Progenitor cell of endocrine pancreas (in vitro differentiated cells): ENCODE results near the gene NRP2. TPM values are rescaled to one million over a fixed set of nuclear protein-coding genes. Genes with fewer than 3 reads are reported as not detected.

Experiments
- DNase-seq: peaks from one replicate; pipeline ENCODE4 v3.0.0; 2021; ENCODE audit warnings: low spot score; ENCODE audit not compliant: unreplicated experiment
- H3K27ac Mint-ChIP-seq: 2 replicates; pipeline ENCODE4 v1.8.0; 2021; ENCODE audit warnings: mild to moderate bottlenecking, moderate library complexity, mixed read lengths
- H3K27me3 Mint-ChIP-seq: 2 replicates; pipeline ENCODE4 v1.8.0; 2021; ENCODE audit warnings: mixed read lengths
- H3K36me3 Mint-ChIP-seq: 2 replicates; pipeline ENCODE4 v1.8.0; 2022; ENCODE audit warnings: mixed read lengths; ENCODE audit not compliant: insufficient read depth
- H3K4me1 Mint-ChIP-seq: 2 replicates; pipeline ENCODE4 v1.8.0; 2021; ENCODE audit warnings: low read depth, mixed read lengths
- H3K4me3 Mint-ChIP-seq: 2 replicates; pipeline ENCODE4 v1.8.0; 2021; ENCODE audit warnings: low read depth, mild to moderate bottlenecking, moderate library complexity, mixed read lengths
- H3K9me3 Mint-ChIP-seq: 2 replicates; pipeline ENCODE4 v1.8.0; 2021; ENCODE audit warnings: low read depth, mixed read lengths
- total RNA-seq: library from RNA; stranded (reverse); gene quantifications from 2 replicates; pipeline ENCODE4 v1.2.1, GENCODE V29; 2021
- TF ChIP-seq, protein P1 (sequence below): fragments of 200-600 bp; sonication (generic); IDR thresholded peaks from one replicate; pipeline ENCODE4 v1.5.0; 2021; ENCODE audit warnings: antibody characterized with exemption, mild to moderate bottlenecking; ENCODE audit not compliant: unreplicated experiment

NRP2 gene
- total RNA-seq, 1 donor from 2014 or later, result 6.3 TPM

DNA sequence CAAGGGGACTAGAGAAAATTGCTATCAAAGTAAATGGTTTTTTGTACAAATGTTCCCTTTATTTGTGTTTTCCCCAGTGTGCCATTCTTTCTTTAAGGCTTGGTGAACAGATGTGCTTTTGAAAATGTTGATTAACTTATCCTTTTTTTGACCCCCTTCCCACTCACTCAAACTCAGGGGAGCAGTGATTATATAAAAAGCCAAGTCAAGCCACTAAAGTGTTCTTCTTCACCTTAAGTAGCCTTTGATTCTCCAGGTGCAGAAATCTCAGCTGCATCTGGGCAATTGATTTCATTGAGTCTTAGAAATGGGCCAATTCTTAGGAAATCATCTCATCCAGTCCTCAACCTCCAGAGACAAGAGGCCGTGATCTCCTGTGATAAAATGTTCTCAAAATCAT, 107.6 kb downstream of the NRP2 start:
- Mint-ChIP-seq H3K9me3 (no peaks in the 10 kb centered on the region), H3K4me3 (no peak overlapping the region), H3K4me1 (peaks cover 5% of the 10 kb centered on the region), H3K27ac (no peak overlapping the region), H3K27me3 (peaks cover 3% of the 10 kb centered on the region), H3K36me3 (no peaks in the 10 kb centered on the region)
- TF ChIP-seq, protein P1, sequence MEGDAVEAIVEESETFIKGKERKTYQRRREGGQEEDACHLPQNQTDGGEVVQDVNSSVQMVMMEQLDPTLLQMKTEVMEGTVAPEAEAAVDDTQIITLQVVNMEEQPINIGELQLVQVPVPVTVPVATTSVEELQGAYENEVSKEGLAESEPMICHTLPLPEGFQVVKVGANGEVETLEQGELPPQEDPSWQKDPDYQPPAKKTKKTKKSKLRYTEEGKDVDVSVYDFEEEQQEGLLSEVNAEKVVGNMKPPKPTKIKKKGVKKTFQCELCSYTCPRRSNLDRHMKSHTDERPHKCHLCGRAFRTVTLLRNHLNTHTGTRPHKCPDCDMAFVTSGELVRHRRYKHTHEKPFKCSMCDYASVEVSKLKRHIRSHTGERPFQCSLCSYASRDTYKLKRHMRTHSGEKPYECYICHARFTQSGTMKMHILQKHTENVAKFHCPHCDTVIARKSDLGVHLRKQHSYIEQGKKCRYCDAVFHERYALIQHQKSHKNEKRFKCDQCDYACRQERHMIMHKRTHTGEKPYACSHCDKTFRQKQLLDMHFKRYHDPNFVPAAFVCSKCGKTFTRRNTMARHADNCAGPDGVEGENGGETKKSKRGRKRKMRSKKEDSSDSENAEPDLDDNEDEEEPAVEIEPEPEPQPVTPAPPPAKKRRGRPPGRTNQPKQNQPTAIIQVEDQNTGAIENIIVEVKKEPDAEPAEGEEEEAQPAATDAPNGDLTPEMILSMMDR, result no peak
- no peak for DNase-seq

DNA sequence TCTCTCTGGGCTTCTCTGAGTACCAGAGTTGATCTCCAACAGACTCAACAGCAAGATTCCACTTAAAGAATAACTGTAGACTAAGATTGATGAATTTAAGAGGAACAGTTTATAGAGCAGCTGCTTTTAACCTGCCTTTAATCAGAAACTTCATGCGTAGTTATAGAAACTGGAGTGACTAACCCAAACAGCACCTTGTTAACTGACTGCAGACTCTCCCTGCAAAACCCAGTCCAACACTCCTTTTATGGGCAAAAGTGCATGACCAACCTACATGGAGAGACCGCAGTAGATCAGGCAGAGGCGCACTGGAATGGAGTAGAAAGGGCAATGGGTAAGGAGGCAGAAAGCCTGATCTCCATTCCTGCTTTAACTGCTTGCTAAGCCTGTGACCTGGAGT, 110.6 kb downstream of the NRP2 start:
- Mint-ChIP-seq H3K36me3 (peaks cover 1% of the 10 kb centered on the region), H3K27ac (no peak overlapping the region), H3K27me3 (peaks cover 3% of the 10 kb centered on the region), H3K9me3 (no peaks in the 10 kb centered on the region), H3K4me1 (no peaks in the 10 kb centered on the region), H3K4me3 (no peak overlapping the region)
- no peak for DNase-seq
- TF ChIP-seq, protein P1, result no peak

DNA sequence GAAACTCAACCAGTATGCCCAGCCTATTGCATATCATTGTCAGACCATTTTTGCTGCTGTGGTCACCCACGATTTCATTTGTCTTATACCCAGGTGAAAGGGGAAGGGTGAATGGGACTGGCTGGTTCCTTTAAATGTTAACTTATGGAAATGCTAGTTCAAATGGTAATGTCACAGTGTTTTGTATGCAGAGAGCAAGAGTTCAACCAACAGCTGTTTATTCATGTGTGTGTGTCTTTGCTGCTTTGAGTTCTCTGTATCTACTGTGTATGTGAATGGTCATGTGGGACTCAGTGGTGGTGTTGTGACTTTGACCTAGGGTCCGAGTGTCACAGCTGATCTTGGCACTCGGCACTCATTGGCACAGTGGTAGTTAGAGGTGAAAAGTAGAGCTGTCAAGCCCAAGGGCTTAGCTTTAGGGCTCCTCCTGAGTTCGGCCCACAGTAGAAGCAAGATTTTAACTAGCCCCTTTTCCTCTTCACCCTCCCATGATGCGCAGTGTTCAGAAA, 114.6 kb downstream of the NRP2 start:
- DNase-seq, result no peak
- peaks cover 6% of the 10 kb centered on the region for H3K4me1 Mint-ChIP-seq

DNA sequence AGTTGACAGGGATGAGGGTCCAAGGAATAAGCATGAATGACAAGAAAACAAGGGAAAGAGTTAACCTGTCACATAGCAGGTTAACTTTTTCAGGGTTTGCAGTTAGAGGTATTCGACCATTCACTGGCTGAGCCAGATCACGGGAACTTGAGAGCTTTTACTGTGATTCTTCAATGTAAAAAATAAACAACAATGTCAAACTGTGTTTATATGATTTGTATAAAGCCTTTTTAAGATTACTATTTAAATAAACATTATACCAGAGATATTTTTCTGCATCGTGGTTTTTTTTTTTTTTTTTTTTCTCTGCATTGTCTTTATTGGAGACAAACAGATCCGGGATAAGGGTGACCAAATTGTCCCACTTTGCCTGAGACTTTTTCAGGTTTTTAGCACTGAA, 115.6 kb downstream of the NRP2 start:
- no peak overlapping the region for H3K27ac Mint-ChIP-seq

More for the DNA sequence above, 114.6 kb downstream of the NRP2 start:
- no peak overlapping the region for H3K27ac Mint-ChIP-seq
- peaks cover 5% of the 10 kb centered on the region for H3K36me3 Mint-ChIP-seq
- TF ChIP-seq, protein P1, result no peak
- no peaks in the 10 kb centered on the region for H3K27me3 Mint-ChIP-seq
- peaks cover 9% of the 10 kb centered on the region for H3K9me3 Mint-ChIP-seq
- H3K4me3 Mint-ChIP-seq, result no peak overlapping the region

DNA sequence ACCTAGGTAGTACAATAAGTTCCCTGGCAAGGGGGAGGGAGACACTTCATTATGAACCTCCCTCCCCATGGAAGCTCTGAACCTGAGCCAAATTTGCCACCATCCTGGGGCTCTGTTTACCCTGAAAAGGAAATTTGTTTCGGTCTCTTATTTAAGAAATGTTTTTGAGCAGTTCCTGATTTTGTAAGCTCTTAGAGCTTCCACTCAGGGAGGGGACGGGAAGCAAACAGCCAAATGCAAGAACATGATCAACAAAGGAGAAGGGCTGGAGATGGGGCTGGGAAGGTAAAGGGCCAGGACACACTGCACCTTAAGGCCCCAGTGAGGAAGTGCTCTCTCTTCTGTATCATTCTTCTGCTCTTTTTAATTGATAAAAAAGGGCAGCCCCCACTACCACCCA, 117.9 kb downstream of the NRP2 start:
- H3K4me3 Mint-ChIP-seq, result no peak overlapping the region
- TF ChIP-seq, protein P1, result no peak
- H3K9me3 Mint-ChIP-seq, result peaks cover 9% of the 10 kb centered on the region
- peaks cover 5% of the 10 kb centered on the region for H3K36me3 Mint-ChIP-seq
- no peaks in the 10 kb centered on the region for H3K27me3 Mint-ChIP-seq
- DNase-seq, result no peak
- no peak overlapping the region for H3K27ac Mint-ChIP-seq
- peaks cover 6% of the 10 kb centered on the region for H3K4me1 Mint-ChIP-seq

More for the DNA sequence above, 115.6 kb downstream of the NRP2 start:
- H3K27me3 Mint-ChIP-seq, result no peaks in the 10 kb centered on the region
- DNase-seq, result no peak
- TF ChIP-seq, protein P1, result no peak
- no peak overlapping the region for H3K4me3 Mint-ChIP-seq
- peaks cover 9% of the 10 kb centered on the region for H3K9me3 Mint-ChIP-seq
- H3K4me1 Mint-ChIP-seq, result peaks cover 6% of the 10 kb centered on the region
- H3K36me3 Mint-ChIP-seq, result peaks cover 5% of the 10 kb centered on the region
